ENCODE data around the gene LOXHD1.

The LOXHD1 gene

GRCh38 chr18:46481048-46481846, 175.8 kb downstream of the LOXHD1 start:
- no peak overlapping the region for H3K4me3 ChIP-seq (ENCODE audit: low read length)
- peak; percentile 48 for DNase-seq (ENCODE audit: low read depth)
- peak; percentile 67 for TF ChIP-seq CTCF (IDR thresholded peaks at IDR 0.05; ENCODE audit: insufficient read depth, low read depth, low read length, missing control alignments)

GRCh38 chr18:46480226-46480625, 176.8 kb downstream of the LOXHD1 start:
- no peak overlapping the region for H3K4me3 ChIP-seq (ENCODE audit: low read length)
- no peak for DNase-seq (ENCODE audit: low read depth)
- TF ChIP-seq CTCF (IDR thresholded peaks at IDR 0.05; ENCODE audit: insufficient read depth, low read depth, low read length, missing control alignments): no peak

- TF ChIP-seq CTCF (IDR thresholded peaks at IDR 0.05; ENCODE audit: insufficient read depth, low read depth, low read length, missing control alignments): no peak
- no peak overlapping the region for H3K4me3 ChIP-seq (ENCODE audit: low read length)
- DNase-seq (ENCODE audit: low read depth): peak; percentile 51
Observed at GRCh38 chr18:46478796-46479195, 178.2 kb downstream of the LOXHD1 start.

- no peak for DNase-seq (ENCODE audit: low read depth)
- TF ChIP-seq CTCF (IDR thresholded peaks at IDR 0.05; ENCODE audit: insufficient read depth, low read depth, low read length, missing control alignments): no peak
- H3K4me3 ChIP-seq (ENCODE audit: low read length): no peak overlapping the region
Observed at GRCh38 chr18:46477425-46478011, 179.5 kb downstream of the LOXHD1 start.

GRCh38 chr18:46475390-46475752, 181.6 kb downstream of the LOXHD1 start:
- no peak for TF ChIP-seq CTCF (IDR thresholded peaks at IDR 0.05; ENCODE audit: insufficient read depth, low read depth, low read length, missing control alignments)
- no peak for DNase-seq (ENCODE audit: low read depth)
- no peak overlapping the region for H3K4me3 ChIP-seq (ENCODE audit: low read length)

GRCh38 chr18:46474487-46475389, 182.3 kb downstream of the LOXHD1 start:
- no peak for TF ChIP-seq CTCF (IDR thresholded peaks at IDR 0.05; ENCODE audit: insufficient read depth, low read depth, low read length, missing control alignments)
- DNase-seq (ENCODE audit: low read depth): no peak
- no peak overlapping the region for H3K4me3 ChIP-seq (ENCODE audit: low read length)

Measured in epithelial cell of esophagus (primary cell).